A673 (cell line): ENCODE measurements around the gene KYNU.

ENCODE experiments used
- EZH2 ChIP-seq: fragments of 200-600 bp; sonication (generic); IDR thresholded peaks from 2 replicates; pipeline ENCODE4 v1.6.1; 2017; ENCODE audit warnings: borderline replicate concordance, low read depth, mild to moderate bottlenecking, mixed read lengths, antibody characterized with exemption, low read length; ENCODE audit not compliant: poor library complexity, severe bottlenecking
- TF ChIP-seq, protein P1 (sequence below): fragments of 300-800, 200-600 bp; sonication (generic); conservative IDR thresholded peaks from 2 replicates; pipeline ENCODE4 v1.5.1; 2017; ENCODE audit warnings: low read depth, mild to moderate bottlenecking, antibody characterized with exemption, low read length, moderate library complexity, mixed read lengths

DNA sequence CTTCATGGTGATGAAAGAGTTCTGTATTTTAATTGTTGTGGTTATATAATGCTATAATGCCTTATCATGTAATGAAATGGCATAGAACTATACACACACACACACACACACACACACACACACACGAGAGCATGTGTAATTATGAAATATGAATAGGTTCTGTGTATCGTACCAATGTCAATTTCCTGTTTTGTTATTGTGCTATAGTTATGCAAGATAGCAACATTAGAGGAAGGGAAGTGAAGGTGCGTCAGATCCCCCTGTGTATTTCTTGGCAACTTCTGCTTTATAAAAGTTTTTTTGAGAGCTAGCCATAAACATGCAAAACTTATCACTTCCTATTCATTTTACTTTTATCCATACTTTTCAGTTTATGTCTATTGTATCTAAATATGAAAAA is 191.0 kb downstream of the KYNU start:
- TF ChIP-seq EZH2: no peak
- TF ChIP-seq, protein P1, sequence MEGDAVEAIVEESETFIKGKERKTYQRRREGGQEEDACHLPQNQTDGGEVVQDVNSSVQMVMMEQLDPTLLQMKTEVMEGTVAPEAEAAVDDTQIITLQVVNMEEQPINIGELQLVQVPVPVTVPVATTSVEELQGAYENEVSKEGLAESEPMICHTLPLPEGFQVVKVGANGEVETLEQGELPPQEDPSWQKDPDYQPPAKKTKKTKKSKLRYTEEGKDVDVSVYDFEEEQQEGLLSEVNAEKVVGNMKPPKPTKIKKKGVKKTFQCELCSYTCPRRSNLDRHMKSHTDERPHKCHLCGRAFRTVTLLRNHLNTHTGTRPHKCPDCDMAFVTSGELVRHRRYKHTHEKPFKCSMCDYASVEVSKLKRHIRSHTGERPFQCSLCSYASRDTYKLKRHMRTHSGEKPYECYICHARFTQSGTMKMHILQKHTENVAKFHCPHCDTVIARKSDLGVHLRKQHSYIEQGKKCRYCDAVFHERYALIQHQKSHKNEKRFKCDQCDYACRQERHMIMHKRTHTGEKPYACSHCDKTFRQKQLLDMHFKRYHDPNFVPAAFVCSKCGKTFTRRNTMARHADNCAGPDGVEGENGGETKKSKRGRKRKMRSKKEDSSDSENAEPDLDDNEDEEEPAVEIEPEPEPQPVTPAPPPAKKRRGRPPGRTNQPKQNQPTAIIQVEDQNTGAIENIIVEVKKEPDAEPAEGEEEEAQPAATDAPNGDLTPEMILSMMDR: no peak
